ACHN (cell line): ENCODE measurements around the gene KLKB1.

Source experiments
- DNase-seq: peaks from one replicate; pipeline ENCODE4 v3.0.0-alpha.2; 2015
- in situ Hi-C: cut with HindIII; loops from 2 replicates; pipeline ENCODE4 v1.10.0; 2017; ENCODE audit warnings: low sequenced_read_pairs, low pct_ligation_motif_present, low pct_unique_long_range_greater_than_20kb

KLKB1 gene

GRCh38 chr4:186297013-186297645, 69.8 kb downstream of the KLKB1 start:
- in situ Hi-C loops: no loop called here
- peak; percentile 50 for DNase-seq

GRCh38 chr4:186298031-186298647, 70.8 kb downstream of the KLKB1 start:
- DNase-seq: no peak
- in situ Hi-C loops: no loop called here

GRCh38 chr4:186299291-186299690, 72.0 kb downstream of the KLKB1 start:
- in situ Hi-C loops: no loop called here
- DNase-seq: no peak

- in situ Hi-C loops: no loop called here
- DNase-seq: no peak
Observed at GRCh38 chr4:186300659-186301390, 73.5 kb downstream of the KLKB1 start.

- in situ Hi-C loops: no loop called here
Observed at GRCh38 chr4:186304216-186304615, 76.9 kb downstream of the KLKB1 start.

GRCh38 chr4:186304866-186305505, 77.7 kb downstream of the KLKB1 start:
- in situ Hi-C loops: no loop called here
- no peak for DNase-seq

More at GRCh38 chr4:186304216-186304615, 76.9 kb downstream of the KLKB1 start:
- no peak for DNase-seq

- in situ Hi-C loops: no loop called here
- DNase-seq: no peak
Observed at GRCh38 chr4:186307497-186307896, 80.2 kb downstream of the KLKB1 start.

GRCh38 chr4:186307916-186308315, 80.6 kb downstream of the KLKB1 start:
- in situ Hi-C loops: no loop called here

More at GRCh38 chr4:186307916-186308315, 80.6 kb downstream of the KLKB1 start:
- DNase-seq: no peak
